Measurements from ENCODE around the gene MLPH.
"Not testable (repeated sequence)": the region's sequence is repeated elsewhere in the genome, so short reads cannot be mapped to it uniquely, and the experiment has no call there.

MLPH gene

GRCh38 chr2:237457388-237457941 lies 29.6 kb upstream of the MLPH start:
- no peak for DNase-seq (ENCODE audit: extremely low read depth in 1 of 2, low read depth in 1 of 2)

- DNase-seq (ENCODE audit: extremely low read depth in 1 of 2, low read depth in 1 of 2), result no peak
These were observed 28.5 kb upstream of the MLPH start for GRCh38 chr2:237458519-237458918.

DNA sequence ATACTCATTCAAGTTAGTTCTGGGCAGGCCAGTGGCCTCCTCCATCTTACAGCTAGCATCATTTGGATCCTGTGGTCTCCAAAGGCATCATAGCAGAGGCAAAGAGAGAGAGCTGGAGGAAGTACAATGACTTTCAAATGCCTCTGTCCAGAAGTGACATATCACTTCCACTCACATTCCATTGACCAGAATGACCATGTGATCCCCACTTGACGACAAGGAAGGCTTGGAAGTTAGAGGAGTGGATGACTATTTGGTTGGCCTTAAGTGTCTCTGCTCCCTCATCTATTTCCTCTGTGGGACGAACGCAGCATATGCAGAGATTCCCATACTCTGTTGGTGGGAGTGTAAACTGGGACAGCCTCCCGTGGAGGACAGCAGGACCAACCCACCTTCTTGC lies 27.8 kb upstream of the MLPH start:
- no peak for DNase-seq (ENCODE audit: extremely low read depth in 1 of 2, low read depth in 1 of 2)

GRCh38 chr2:237459741-237460174 lies 27.3 kb upstream of the MLPH start:
- no peak for DNase-seq (ENCODE audit: extremely low read depth in 1 of 2, low read depth in 1 of 2)

DNA sequence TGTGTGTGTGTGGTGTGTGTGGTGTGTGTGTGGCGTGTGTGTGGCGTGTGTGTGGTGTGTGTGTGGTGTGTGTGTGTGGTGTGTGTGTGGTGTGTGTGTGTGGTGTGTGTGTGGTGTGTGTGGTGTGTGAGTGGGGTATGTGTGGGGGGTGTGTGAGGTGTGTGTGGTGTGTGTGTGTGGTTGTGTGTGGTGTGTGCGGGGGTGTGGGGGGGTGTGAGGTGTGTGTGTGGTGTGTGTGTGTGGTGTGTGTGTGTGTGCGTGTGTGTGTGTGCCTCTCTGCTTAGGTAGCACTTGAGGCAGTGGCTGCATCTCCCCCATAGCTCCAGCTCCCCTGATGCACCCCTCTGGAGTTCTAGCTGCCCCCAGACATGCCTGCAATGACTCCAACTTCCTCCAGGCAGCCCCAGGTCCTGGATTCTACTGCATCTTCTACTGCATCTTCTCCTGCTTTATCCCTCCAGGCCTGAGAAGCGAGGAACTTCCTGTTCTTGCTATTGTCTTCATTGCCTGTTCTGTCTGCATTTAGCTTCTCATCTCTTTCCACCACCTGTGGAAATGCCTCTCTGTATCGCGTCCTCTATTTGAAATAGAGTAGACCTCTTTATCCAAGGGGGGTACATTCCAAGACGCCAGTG lies 22.2 kb upstream of the MLPH start:
- DNase-seq (ENCODE audit: extremely low read depth in 1 of 2, low read depth in 1 of 2), result no peak

DNA sequence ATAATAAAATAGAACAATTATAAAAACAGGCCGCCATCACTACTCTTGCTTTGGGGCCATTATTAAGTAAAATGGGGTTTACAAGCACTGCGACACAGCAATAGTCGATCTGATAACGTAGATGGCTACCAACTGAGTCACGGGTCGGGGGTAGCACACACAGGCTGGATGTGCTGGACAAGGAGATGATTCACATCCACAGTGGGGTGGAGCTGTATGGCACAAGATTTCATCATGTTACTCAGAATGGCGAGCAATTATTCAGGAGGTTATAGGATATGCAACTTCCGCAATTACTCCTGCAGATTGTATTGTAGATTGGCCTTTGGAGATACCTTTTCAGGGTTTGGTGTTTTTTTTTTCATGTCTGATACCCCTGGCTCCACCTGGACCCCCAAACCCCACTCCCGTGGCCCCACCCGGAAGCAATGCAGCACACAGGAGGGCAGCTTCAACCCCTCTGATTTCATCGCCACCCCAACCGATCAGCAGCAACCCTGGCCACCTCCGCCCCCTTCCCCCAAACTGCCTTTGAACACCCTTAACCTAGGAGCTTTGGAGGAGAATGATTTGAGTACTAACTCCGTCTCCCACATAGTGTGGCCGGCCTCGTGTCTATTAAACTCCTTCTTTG lies 21.4 kb upstream of the MLPH start:
- no peak for DNase-seq (ENCODE audit: extremely low read depth in 1 of 2, low read depth in 1 of 2)

GRCh38 chr2:237466211-237466610 lies 20.8 kb upstream of the MLPH start:
- DNase-seq (ENCODE audit: extremely low read depth in 1 of 2, low read depth in 1 of 2), result no peak

- DNase-seq (ENCODE audit: extremely low read depth in 1 of 2, low read depth in 1 of 2), result no peak
These were observed 19.4 kb upstream of the MLPH start for GRCh38 chr2:237467447-237468179.

- not testable (repeated sequence) for DNase-seq (ENCODE audit: extremely low read depth in 1 of 2, low read depth in 1 of 2)
These were observed 17.6 kb upstream of the MLPH start for GRCh38 chr2:237469410-237469809.

GRCh38 chr2:237469849-237470248 lies 17.2 kb upstream of the MLPH start:
- DNase-seq (ENCODE audit: extremely low read depth in 1 of 2, low read depth in 1 of 2), result no peak

DNA sequence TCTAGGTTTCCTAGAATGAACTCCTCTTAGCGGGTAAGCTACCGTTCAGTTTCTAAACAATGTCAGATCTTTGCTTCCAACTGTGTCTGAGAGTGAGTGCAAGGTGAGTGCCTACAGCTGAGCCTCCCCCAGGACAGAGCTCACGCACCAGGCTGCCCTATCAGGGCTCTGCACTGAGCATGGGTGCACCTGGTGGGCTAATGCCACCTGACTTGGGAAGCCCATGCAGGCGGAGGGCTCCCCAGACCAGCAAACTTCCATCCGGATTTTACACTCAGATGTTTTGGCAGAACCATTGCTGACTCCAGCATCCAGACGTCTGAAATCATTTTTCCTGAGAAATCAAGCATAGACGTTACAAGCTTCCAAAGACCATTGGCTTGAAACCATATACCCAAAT lies 16.1 kb upstream of the MLPH start:
- DNase-seq (ENCODE audit: extremely low read depth in 1 of 2, low read depth in 1 of 2), result no peak

- peak; percentile 23 to 29 for DNase-seq (ENCODE audit: extremely low read depth in 1 of 2, low read depth in 1 of 2)
These were observed 15.4 kb upstream of the MLPH start for GRCh38 chr2:237471438-237472186.

DNA sequence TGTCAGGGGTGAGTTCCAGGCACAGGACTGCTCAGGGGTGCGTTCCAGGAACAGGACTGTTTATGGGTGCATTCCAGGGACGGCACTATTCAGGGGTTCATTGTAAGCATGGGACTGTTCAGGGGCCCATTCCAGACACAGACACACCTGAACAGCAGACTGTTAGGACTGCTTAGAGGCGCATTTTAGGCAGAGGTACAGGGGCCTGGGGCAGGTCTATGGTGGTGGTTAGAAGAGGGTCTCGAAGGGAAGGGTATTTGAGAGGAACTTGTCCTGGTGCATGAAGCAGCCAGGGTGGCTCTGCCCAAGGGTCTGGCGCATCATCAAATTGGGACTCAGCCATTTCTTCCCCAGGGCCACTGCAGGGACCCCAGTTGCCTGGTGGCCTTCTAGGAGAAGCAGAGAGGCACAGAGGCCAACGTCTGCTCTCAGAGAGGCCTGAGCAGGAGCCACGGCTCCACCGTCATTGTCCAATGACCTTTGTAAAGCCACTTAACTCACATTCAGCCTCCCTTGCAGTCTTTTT lies 14.8 kb upstream of the MLPH start:
- DNase-seq (ENCODE audit: extremely low read depth in 1 of 2, low read depth in 1 of 2), result no peak

DNA sequence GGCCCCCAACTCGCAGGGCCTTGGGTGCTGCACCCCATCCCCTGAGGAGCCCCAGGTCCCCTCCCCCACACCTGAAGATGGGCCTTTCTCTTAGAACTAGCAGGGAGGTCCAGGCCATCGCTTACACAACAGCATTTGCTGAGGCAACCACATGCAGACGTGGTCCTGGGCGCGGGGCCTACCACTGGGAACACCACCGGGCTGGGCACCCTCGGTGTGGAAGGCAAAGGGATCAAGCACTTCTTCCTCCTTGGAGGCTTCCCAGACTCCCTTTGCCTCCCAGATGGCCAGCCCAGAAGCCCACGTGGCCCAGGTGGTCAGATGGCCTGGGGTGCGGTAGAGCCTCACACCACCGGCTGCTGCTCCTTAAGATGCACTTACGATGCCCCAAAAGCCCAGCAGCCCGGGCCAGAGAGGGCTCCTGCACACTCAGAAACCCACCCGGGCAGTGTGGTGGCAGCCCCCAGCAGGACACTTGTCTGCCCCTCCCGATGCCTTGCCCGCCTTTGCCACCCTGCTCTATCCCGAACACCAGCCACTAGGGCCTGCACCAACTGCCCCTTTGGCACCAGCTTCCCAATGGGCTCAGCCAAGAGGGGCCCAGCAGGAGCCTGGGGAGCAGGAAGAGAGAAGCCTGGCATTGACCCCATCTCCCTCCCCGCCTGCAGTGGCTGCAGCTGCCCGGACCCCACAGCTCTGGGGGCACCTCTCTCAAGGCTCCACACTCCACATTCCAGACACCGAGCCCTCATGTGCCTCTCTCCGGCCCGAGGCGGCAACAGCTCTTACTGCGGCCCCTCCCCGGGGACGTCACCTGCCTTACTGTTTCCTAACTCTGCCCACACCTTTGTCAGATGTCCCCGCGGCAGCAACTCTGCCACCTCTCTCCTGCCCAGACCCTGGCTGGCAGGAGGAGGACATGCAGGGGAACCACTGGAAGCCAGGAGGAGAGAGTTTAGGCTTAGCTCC lies 13.9 kb upstream of the MLPH start:
- no peak for DNase-seq (ENCODE audit: extremely low read depth in 1 of 2, low read depth in 1 of 2)

DNA sequence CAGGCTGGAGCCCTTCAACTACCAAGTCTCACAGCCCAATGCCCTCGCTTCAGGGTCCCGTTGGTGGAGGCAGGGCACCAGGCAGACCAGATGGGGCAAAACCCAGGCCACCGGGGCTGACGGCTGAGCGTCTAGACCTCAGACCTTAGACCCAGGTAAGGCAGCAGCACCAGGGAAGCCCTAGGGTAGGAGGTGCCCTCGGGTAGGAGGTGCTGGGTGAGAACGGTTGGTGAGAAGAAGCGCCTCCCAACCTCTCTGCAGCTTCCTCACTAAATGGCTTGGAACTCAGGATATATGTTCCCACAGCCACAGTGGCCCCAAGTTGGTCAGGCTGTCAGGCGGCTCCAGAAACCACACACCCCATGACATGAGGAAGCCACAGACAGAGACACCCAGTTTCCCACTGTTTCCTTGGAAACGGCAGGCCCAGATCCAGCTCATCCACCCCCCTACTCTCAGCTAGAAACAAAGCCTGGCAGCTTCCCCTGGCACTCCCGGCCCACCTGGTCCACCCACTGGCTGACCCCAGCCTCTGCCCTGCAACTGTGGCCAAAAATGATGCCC lies 13.1 kb upstream of the MLPH start:
- DNase-seq (ENCODE audit: extremely low read depth in 1 of 2, low read depth in 1 of 2), result no peak

DNA sequence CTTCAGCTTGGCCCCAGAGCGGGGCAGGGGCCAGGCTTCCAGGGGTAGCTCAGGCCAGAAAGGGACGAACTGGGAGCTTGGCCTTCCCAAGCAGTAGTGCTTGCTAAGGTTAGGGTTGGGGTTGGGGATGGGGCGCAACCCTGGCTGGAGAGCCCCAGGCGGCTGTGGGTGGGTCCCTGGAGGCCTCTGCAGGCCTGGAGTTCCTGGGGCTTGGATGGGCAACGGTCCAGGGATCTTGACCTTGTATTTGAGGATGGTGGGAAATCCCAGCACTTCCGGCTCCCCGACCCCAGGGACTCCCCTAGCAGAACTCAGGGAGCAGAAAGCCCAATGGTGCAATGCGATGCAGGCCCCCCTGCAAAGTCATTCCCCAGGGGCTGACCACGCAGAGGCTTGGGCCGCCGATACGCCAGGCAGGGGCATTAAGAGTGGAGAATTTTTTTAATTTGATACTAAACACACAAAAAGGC lies 12.6 kb upstream of the MLPH start:
- no peak for DNase-seq (ENCODE audit: extremely low read depth in 1 of 2, low read depth in 1 of 2)

DNA sequence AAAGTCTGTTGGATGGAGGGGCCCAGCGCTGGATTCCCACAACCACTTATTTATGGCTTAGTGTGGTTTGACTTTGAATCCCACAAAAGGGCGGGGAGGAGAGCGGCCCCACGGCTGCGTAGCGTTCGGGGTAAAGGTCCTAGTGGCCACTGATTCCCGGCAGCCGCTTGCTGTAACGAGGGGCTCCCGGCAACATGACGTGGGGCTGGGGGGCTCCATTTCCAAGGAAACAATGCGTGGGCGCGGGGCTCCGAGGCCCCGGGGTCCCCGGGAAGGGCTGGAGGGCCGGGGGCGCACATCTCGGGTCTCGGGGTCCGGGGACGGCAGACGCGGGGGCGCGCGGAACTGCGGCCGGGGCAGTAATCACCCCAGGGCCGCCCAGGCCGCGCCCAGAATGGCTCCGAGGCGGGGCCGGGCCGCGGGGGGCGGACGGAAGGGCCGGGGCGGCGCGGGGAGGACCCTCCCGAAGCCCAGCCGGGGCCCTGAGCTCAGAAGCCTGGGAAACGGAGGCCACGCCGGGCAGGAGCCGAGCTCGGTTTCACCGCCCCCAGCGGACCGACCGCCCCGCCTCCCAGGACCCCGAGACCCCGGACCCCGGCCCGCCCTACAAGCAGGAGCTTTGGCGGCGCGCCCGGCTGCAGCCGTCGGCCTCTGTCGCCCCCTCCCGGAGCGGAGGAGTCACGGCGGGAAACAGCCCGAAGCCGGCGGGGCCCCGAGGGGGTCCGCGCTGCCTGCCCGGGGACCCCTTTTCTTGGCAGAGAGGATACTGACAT lies 11.9 kb upstream of the MLPH start:
- DNase-seq (ENCODE audit: extremely low read depth in 1 of 2, low read depth in 1 of 2), result peak; percentile 57 to 61

DNA sequence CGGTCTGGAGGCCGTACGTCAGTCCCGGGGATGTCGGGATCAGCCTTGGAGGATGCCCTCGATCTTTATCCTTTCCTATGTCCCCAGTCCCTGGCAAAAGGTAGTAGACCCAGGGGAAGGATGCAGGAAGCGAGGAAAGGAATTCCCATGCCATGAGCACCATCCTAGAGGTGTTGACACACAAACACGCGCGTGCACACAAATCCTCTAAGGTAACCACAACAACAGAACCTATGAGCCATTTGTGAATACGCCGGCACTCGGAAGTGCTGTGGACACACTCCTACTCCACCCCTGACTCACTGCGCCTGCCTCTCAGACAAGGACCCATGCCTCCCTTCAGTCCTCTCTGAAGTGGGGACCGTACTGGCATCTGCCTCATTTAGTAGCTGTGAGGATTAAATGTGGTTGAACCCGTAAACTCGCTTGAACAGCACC lies 11.3 kb upstream of the MLPH start:
- peak in 1 of 2 donors; percentile 52 for DNase-seq (ENCODE audit: extremely low read depth in 1 of 2, low read depth in 1 of 2)
